Measurements from ENCODE around the gene ELL3.
"Not testable (repeated sequence)": the region's sequence is repeated elsewhere in the genome, so short reads cannot be mapped to it uniquely, and the experiment has no call there.

The ELL3 gene, protein sequence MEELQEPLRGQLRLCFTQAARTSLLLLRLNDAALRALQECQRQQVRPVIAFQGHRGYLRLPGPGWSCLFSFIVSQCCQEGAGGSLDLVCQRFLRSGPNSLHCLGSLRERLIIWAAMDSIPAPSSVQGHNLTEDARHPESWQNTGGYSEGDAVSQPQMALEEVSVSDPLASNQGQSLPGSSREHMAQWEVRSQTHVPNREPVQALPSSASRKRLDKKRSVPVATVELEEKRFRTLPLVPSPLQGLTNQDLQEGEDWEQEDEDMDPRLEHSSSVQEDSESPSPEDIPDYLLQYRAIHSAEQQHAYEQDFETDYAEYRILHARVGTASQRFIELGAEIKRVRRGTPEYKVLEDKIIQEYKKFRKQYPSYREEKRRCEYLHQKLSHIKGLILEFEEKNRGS

DNA sequence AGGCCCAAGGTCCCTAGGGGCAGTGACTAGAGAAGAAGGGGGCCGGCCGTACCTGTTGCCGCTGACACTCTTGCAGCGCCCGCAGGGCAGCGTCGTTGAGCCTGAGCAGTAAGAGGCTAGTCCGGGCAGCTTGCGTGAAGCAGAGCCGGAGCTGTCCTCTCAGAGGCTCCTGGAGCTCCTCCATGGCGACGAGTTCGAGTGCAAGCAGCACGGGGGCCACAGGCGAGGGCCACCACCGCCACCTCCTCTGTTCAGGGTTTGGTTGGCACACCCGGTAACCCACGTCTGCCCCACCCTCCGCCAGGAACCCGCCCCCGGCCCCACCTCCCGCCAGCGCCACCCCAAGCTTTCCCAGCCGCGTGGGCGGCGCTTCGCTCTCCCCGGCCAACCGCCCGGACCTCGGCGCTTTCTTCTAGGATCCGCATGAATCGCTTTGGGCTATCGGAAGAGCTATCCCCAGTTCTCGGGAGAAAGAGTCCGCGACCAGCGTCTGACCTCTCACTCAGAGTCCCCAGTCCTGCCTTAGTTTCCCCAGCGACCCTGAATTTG is at the start of gene ELL3:
ELL3 (minus strand) TSS at position 249 of the 549 bp plus-strand sequence; CDS start at position 184, 65 bp downstream.
- DNase-seq, result peak; percentile 69

DNA sequence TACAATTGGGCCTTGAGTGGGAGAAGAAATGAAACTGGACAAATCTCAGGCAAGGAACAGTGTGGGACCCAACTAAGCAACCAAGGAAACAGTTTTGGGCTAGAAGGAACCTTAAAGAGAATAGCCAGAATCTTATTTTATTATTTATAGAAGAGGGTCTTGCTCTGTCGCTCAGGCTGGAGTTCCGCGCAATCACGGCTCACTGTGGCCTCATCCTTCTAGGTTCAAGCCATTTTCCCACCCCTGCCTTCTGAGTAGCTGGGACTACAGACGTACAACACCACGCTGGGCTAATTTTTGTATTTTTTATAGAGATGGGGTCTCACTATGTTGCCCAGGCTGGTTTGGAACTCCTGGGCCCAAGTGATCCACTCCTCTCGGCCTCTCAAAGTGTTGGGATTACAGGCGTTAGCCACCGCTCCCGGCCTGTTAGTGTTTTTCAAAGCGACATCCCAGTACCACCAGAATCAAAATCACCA is 49.3 kb upstream of the ELL3 start:
- no peak for DNase-seq

DNA sequence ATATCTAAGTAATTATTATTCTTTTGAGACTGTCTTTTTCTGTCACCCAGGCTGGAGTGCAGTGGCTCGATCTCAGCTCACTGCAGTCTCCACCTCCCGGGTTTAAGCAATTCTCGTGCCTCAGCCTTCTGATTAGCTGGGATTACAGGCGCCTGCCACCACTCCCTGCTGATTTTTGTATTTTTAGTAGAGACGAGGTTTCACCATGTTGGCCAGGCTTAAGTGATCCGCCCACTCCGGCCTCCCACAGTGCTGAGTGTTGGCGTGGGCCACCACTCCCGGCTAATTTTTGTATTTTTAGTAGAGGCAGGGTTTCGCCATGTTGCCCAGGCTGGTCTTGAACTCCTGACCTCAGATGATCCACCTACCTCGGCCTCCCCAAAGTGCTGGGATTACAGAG is 48.5 kb upstream of the ELL3 start:
- not testable (repeated sequence) for DNase-seq

DNA sequence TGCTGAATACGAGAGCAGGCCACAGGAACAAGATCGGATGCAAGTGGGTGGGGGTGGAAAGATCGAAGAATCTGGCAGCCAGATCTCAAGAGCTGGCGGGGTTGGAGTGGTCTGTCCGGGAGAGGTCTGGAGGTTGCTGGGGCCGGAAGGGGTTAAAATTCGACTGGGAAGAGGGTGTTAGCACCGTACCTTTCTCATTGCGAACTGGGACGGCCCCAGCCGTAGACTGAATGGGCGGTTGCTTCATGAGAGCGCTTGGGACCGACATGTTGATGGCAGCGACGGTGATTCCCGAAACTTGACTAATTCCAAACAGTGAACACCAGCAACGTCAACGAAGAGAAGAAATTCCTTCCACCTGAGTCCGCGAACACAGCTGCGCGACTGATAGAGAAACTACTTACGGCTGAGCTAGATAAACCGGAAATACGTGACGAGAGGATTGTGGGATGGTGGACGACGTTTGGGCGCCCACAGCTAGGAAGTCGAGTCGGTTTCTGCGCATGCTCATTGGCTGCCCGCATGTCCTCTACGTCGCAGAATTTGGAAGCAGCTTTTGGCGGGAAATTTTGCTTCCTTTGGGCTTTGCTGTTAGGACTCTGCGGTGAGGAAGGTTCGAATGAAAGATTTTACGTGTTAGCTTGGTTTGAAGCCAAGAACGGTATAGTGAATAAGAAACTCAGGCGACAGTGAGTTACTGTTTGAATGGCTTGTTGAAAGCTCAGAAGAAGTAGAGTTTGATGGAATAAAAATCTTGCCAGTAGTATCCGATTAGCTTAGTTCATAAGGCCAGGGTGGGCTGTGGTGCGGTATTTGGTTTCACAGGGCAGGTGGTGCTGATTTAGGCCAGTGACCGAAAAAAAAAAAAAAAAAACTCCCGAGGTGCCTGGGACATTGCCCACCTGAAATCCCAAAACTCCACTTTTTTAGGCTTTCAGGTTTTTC is 47.8 kb upstream of the ELL3 start, which contains the start of gene MFAP1:
MFAP1 (minus strand) TSS at position 389 of the 945 bp plus-strand sequence; CDS start at position 268, 121 bp downstream.
- peak; percentile 92 for DNase-seq

DNA sequence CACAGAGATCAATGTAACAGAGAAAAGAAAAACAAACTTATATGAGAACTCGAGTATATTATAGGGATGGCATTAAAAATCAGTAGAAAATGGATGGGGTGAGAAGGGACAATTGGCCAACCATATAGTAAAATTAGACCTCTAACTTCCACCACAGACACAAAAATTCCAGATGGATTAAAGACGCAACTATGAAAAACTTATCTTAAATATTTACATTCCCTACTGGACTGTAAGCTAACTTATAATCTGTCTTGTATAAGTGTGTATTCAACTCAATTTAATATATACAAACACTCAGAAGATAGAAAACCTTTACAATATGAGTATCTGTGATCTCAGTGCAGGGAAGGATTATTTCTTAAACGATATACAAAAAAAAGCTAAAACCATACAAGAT is 44.7 kb upstream of the ELL3 start:
- DNase-seq, result no peak

DNA sequence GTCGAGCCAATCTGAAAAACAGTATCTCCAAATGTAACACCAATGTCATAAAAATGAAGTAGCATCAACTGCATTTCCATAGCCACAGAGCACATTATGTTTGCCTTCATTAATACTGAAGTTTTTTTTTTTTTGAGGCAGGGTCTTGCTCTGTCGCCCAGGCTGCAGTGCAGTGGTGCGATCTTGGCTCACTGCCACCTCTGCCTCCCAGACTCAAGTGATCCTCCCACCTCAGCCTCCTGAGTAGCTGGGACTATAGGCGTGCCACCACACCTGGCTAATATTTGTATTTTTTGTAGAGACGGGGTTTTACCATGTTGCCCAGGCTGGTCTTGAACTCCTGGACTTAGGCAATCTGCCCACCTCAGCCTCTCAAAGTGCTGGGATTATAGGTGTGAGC is 38.3 kb upstream of the ELL3 start:
- DNase-seq, result not testable (repeated sequence)

DNA sequence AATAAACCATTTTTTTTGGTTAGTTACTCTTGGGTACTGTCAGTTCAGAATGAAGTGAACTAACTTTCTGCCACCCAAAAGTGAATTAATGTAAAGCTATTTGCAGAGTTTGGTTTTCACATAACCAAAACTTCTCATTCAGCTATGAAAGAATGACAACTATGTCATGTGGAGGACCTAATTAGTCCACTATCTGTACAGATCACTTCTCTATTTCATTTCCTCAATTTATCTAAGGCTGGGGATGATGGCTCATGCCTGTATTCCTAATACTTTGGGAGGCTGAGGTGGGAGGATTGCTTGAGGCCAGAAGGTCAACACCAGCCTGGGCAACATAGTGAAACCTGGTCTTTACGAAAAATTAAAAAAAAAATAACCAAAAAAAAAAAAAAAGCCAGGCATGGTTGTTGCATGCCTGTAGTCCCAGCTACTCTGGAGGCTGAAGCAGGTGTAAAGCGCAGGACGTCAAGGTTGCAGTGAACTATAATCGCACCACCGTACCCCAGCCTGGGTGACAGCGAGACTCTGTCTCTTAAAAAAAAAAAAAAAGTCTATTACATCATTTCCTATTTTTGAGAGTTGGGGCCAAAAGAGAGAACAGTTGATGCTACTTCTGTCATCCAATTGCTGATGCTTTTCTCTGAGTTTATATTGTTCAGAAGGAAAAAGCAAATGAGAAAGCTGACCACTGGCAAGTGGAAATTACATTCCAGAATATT is 32.4 kb upstream of the ELL3 start:
- no peak for DNase-seq

DNA sequence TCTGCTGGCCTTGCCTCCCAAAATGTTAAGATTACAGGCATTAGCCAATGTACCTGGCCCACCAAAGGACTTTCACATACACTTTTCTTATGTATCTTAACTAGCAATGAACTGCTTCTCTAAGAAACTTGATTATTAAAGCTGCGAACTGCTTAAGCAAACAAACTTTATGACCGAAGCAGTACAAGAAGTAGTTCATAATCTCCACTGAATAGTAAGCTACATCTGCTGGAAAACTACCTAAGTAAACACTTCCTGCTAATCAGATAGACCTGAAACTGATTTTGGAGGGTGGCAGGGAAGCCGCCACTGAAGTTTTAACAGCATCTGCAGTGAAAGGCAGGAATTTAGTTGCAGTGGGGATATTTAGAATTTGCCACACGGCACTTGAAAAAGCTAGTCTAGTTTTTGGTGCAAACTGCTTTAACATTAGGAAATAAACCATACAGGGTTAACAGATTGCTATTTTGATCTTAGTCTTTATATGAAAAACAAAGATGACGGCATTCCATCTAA is 31.7 kb upstream of the ELL3 start:
- no peak for DNase-seq

DNA sequence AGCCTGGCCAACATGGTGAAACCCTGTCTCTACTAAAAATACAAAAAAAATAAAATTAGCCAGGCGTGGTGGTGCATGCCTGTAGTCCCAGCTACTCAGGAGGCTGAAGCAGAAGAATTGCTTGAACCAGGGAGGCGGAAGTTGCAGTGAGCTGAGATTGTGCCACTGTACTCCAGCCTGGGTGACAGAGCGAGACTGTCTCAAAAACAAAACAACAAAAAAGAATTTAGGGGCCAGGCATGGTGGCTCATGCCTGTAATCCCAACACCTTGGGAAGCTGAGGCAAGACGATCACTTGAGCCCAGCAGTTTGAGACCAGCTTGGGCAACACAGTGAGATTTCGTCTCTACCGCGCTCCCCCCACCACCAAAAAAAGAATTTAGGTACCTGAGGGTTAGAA is 25.9 kb upstream of the ELL3 start:
- not testable (repeated sequence) for DNase-seq

DNA sequence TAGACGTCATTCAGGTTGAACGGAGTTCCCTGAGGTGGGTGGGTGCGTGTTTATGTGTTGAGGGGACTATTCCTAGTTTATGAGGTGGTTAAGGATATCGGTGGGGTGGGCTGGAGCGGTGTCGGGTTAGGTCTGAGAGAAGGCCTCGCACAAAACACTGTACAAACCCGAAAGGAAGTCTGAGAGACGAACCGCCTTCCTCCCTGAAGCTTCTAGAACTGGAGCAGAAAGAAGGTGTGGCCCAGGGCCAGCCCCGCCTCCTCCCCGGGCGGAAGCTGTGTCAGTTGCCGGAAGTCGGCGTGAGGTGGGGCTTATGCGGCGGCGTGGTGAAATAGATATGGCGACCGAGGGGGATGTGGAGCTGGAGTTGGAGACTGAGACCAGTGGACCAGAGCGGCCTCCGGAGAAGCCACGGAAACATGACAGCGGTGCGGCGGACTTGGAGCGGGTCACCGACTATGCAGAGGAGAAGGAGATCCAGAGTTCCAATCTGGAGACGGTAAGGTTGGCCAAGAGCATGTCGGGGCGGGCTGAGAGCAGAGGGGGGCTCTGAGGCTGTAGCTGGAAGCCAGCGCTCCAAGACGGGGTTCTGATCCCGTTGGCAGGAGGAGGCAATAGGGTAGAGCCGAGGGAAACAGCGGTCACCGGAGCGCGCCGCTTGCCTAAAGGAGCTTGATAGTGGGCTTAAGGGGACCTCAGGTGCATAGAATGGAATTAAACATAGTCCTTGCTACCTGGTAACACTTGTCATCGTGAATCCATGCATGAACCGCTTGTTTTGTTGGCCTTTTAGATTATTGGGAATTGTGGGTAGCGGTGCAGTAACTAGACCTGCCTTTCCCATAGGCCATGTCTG is 23.7 kb upstream of the ELL3 start, which contains the start of gene HYPK:
HYPK (plus strand) TSS at position 314 of the 856 bp plus-strand sequence; CDS start at position 338, 24 bp downstream.
- peak; percentile 42 for DNase-seq

DNA sequence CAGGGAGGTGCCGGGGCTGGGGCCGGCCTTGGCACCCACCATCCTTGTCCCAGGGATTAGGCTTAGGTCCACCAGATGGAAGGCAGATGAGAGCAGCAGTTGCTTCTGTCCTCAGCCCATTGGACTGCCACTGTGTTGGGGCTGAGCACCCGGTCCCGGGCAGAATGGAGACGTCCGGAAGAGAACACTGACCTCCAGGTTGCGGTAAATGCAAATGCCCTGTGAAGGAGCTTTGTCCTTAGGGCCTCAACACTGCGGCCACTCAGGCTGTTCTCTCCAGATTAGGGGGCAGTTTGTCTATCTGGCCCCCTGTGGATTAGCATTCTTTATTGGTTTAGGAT is 23.1 kb upstream of the ELL3 start, which contains the start of gene SERINC4:
SERINC4 (minus strand) TSS at position 276 of the 341 bp plus-strand sequence; CDS start at position 42, 234 bp downstream.
- DNase-seq, result no peak

DNA sequence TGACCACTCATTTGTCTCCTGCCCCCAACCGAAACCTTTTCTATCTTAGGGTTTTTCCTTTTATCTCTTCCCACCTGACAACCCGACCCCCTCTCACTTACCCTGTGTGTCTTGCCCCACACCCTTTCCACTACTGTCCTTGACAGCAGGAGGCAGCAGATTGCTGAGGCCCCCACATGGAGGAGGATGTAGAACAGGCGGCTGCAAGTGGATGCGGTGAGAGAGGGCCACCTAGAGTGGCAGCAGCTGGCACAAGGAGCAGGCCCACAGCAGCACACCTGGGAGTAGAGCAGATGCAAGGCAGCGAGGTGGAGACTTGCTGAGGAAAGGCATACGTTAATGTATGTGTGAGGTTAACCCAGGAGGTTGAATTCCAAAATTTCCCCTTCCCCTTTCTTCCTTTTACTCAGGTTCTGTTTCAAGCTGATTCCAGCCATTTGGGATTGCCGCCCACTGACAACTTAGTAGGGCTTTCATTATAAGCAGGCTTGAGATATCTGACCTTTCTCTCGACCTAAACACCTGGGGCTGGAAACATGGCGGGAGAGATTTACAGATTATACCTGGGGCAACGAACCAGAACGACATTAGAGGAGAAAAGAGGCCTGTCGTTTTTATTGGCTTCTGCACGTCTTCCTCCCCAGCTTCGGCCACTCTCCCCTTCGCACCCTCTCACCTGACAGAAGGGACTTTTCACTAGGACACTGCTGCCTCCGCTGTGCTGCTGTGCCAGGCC is 22.6 kb upstream of the ELL3 start:
- peak; percentile 1 for DNase-seq

DNA sequence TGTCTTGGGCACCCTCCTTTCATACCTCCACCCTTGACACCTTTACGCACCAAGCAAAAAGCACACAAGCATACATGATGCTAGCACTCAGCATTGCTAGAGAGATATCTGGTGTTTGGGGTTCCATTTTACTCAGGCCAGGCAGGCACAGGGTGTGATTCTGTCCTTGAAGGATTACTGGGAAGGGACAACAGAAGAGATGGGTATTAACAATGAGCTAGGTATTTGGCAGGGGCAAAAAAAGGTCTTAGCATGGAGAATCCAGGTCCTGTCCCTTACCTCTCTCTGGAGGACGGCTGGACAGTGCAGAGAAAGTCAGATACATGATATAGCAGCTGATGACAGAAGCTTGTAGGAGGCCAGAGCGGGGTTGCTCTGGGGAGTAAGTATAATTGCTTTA is 19.8 kb upstream of the ELL3 start:
- DNase-seq, result no peak

DNA sequence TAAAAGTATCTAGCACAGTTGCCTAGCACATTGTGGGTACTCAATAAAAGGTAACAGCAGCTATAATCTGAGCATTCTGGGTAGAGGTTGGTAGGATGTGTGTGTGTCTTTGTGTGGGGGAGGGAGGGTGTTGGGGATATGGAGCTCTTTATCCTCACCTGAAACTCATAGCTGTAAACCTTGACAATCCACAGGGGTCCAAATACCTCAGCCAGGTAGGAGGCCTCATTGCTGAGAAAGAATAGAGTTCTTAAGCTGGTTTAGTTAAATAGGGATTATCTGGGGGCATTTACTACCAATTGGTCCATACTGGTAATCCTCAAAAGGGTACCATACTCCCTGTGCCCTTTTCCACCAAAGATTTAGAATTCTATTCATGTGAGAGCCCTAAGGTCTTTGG is 19.2 kb upstream of the ELL3 start:
- DNase-seq, result no peak

DNA sequence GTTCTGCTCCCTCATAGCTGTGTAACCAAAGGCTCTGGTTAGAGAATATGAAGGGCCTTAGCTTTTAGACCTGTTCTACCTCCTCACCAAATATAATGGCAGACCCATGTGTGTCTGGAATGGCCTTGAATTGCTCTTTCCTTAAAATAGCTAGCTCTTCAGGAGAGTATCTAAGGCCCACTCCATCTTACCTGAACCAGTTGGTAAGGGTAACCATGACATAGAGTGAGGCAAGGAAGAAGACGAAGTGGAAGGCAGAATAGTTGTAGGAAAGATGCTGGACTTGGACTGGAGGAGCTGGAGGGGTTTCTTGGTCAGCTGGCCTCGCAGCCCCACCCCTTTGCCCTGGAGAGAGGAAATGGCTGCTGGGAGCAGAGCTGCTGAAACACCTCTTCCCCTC is 18.4 kb upstream of the ELL3 start:
- DNase-seq, result no peak

DNA sequence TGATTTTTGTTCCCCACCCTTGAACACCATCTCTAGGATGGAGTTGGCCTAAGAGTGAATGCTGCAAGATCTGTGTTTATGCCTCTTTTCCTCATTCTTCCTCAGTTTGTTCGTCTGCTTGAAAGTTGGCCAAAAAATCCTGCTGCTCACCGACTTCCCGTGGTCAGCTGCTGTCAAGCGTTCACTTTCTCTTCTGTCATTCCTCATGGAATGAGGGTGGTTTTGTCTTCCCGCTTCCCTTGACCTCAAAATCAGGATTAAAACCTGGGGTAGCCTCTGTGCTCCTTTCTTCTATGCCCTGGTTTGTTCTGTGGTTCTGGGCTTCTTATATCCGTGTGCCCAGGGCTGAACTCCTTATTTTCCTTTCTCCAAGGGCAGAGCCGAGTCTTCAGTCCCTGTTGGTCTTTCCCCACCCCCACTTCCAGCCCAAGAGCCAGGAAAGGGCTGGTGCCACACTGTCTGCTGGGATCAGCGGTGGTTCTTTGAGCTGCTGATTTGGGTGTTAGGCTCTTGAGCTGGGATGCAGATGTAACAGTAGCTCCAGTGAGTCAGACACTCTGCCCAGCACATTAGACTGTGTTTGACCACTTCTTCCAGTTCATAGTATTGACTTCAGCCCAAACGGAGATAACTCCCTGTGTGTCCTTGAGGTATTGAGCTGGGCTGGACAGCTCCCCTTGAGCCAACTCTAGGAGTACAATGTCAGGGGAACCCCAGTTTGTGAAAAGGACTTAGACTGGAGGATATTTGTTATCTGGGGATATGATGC is 17.7 kb upstream of the ELL3 start:
- DNase-seq, result no peak

DNA sequence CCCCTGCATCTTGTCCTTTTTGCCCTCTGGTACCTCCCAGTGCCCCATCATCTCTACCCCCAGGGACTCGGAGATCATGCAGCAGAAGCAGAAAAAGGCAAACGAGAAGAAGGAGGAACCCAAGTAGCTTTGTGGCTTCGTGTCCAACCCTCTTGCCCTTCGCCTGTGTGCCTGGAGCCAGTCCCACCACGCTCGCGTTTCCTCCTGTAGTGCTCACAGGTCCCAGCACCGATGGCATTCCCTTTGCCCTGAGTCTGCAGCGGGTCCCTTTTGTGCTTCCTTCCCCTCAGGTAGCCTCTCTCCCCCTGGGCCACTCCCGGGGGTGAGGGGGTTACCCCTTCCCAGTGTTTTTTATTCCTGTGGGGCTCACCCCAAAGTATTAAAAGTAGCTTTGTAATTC is 16.9 kb upstream of the ELL3 start:
- no peak for DNase-seq

DNA sequence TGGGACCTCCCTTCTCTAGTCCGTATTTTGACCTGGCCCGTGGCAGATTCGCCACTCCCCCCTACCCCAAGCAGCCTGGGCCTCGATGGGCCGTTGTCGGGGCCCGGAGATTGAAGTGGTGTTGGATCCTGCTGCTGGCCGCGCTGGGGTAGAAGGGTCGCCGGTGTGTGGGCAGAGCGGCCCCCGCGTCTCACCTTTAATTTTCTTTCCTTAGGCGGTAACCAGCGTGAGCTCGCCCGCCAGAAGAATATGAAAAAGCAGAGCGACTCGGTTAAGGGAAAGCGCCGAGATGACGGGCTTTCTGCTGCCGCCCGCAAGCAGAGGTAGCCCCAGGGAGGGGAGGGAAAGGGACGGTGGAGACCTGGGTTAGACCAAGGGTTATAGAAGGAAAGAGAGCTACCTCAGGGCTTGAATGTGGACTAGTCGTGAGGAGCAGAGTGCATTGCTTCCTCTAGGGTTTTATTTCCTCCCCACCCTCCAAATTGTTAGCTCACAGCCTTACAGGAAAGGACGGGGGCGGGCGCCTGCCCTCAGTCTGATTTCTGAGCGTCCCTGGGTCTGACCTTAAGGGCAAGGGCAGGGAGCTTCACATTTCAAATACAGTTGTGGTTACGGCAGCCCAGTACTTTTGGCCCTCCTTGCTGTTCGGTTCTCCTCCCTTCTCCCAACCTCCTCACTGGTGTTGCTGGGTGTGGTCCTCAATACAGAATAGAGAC is 16.2 kb upstream of the ELL3 start:
- no peak for DNase-seq

Data from NCI-H1694 treated with DMSO at 0.1 percent for 48 hours (cell line).